HepG2 (cell line): Measurements from ENCODE around the gene SULT1A3. TPM values are rescaled to one million over a fixed set of nuclear protein-coding genes. Genes with fewer than 3 reads are reported as not detected.

ENCODE experiments used
- ATF7-NPFF ChIP-seq: sonication (generic); formaldehyde crosslinking; IDR thresholded peaks from 2 replicates; pipeline ENCODE4 v1.8.1; 2023; ENCODE audit warnings: mild to moderate bottlenecking, low read depth, missing genetic modification reagents, moderate library complexity
- CEBPG ChIP-seq: IDR thresholded peaks from 2 replicates; pipeline ENCODE4 v1.6.1; 2016
- FOXA1 ChIP-seq, 2 experiments: fragments of 450-650 bp in 1 of 2; sonication (generic) in 1 of 2; formaldehyde crosslinking in 1 of 2; IDR thresholded peaks; 2 replicates each; pipeline versions ENCODE4 v1.4.0 to v1.6.1; 2016 to 2020; ENCODE audit warnings: missing genetic modification reagents in 1 of 2
- HMG20B ChIP-seq: conservative IDR thresholded peaks from 2 replicates; pipeline ENCODE4 v1.6.1; 2016; ENCODE audit warnings: missing genetic modification reagents, missing compliant biosample characterization
- MNT ChIP-seq: fragments of 450-650 bp; IDR thresholded peaks from 2 replicates; pipeline ENCODE4 v1.6.1; 2016
- PREB ChIP-seq: sonication (generic); formaldehyde crosslinking; IDR thresholded peaks from 2 replicates; pipeline ENCODE4 v1.4.0; 2020; ENCODE audit warnings: missing genetic modification reagents
- TEAD3 ChIP-seq: optimal IDR thresholded peaks from 2 replicates; pipeline ENCODE3; 2016; ENCODE audit warnings: borderline replicate concordance
- THYN1 ChIP-seq: sonication (generic); formaldehyde crosslinking; IDR thresholded peaks from 2 replicates; pipeline ENCODE4 v1.8.1; 2023; ENCODE audit warnings: low read depth, mild to moderate bottlenecking, moderate library complexity, missing genetic modification reagents, borderline replicate concordance
- XRCC5 ChIP-seq: fragments of 200-400 bp; formaldehyde crosslinking; optimal IDR thresholded peaks from 2 replicates; pipeline ENCODE3; 2017; ENCODE audit warnings: mild to moderate bottlenecking, low read length
- ZBTB40 ChIP-seq, 2 experiments: fragments of 450-650 bp in 1 of 2; sonication (generic) in 1 of 2; formaldehyde crosslinking in 1 of 2; IDR thresholded peaks; 2 replicates each; pipeline versions ENCODE4 v1.6.1 to v1.8.0; 2016 to 2022; ENCODE audit warnings: antibody characterized with exemption in 1 of 2, mild to moderate bottlenecking in 1 of 2, missing genetic modification reagents in 1 of 2
- ZNF879 ChIP-seq: sonication (generic); formaldehyde crosslinking; IDR thresholded peaks from 2 replicates; pipeline ENCODE4 v1.8.1; 2023; ENCODE audit warnings: missing genetic modification reagents
- ZNF891 ChIP-seq: sonication (generic); formaldehyde crosslinking; IDR thresholded peaks from 2 replicates; pipeline ENCODE4 v1.5.0; 2020; ENCODE audit warnings: mild to moderate bottlenecking, missing genetic modification reagents
- ZUFSP ChIP-seq: sonication (generic); formaldehyde crosslinking; IDR thresholded peaks from 2 replicates; pipeline ENCODE4 v1.9.0; 2021; ENCODE audit warnings: missing genetic modification reagents, mild to moderate bottlenecking, borderline replicate concordance
- polyA plus RNA-seq, 8 experiments: library from polyadenylated mRNA; depleted of rRNA in 3 of 8; stranded (reverse) in 7 of 8; unstranded in 1 of 8; fragments of >200 nt; fragmentation: Illumina TruSeq in 4 of 8; extraction: Trizol in 4 of 8; gene quantifications; 2 replicates each; pipeline versions ENCODE4 v1.2.1 to v1.2.3, GENCODE V29; 2011 to 2016; ENCODE audit warnings: low read depth in 4 of 8, missing spikeins in 1 of 8, mixed read lengths in 1 of 8; ENCODE audit not compliant: insufficient read depth in 1 of 8
- total RNA-seq, 5 experiments: library from RNA; depleted of rRNA; stranded (reverse); fragments of >200 nt; fragmentation: Illumina TruSeq; extraction: Trizol; gene quantifications; 2 replicates each; pipeline ENCODE4 v1.2.3, GENCODE V29; 2016; ENCODE audit warnings: low read depth in 1 of 5

SULT1A3 gene
- total and polyA plus RNA-seq, 2 of the 13 experiments (the other 11 are each of a cell fraction or from before 2014, with no cell fraction given), result 21.0 to 28.3 TPM

DNA sequence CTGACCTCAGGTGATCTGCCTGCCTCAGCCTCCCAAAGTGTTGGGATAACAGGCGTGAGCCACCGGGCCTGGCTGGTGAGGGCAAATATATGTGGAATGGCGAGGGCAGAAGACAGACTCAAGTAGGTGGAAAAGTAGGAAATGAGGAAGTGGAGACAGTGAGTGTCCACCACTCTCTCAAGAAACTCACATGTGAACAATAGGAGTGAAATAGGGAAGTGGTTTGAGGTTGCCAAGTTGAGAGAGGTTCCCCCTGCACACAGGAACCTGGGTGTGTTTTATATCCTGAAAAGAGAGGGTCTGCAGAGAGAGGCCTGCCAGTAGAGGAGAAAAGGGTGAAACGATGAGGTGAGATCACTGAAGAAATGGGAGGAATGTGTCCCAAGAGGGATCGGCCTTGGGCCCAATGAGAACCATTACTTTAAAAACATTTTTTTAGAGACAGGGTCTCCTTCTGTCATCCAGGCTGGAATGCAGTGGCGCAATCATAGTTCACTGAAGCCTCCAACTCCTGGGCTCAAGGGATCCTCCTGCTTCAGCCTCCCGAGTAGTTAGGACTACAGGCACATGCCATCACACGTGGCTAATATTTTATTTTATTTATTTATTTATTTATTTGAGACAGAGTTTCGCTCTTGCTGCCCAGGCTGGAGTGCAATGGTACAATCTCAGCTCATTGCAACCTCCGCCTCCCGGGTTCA is 32.7 kb upstream of the SULT1A3 start (continued):
- TF ChIP-seq CEBPG (CRISPR knock-in tag), result 0 out of 2 replicates have a peak, but pooled peaks have one; percentile 23
- peak; percentile 56 for TF ChIP-seq TEAD3 (CRISPR knock-in tag)
- no peak for TF ChIP-seq ZNF891 (CRISPR knock-in tag)
- TF ChIP-seq THYN1 (CRISPR knock-in tag), result no peak
- TF ChIP-seq ZBTB40 (IDR thresholded peaks at IDR 0.05), result no peak
- no peak for TF ChIP-seq ZBTB40 (CRISPR knock-in tag; IDR thresholded peaks at IDR 0.05)
- no peak for TF ChIP-seq XRCC5
- TF ChIP-seq FOXA1 (IDR thresholded peaks at IDR 0.05), result no peak
- TF ChIP-seq FOXA1 (CRISPR knock-in tag; IDR thresholded peaks at IDR 0.05), result no peak
- no peak for TF ChIP-seq HMG20B (CRISPR knock-in tag)
- TF ChIP-seq ZNF879 (CRISPR knock-in tag), result no peak
- TF ChIP-seq MNT, result peak; percentile 56
- no peak for TF ChIP-seq PREB (CRISPR knock-in tag)
- TF ChIP-seq ZUFSP (CRISPR knock-in tag), result no peak
- TF ChIP-seq ATF7-NPFF, result no peak
